ENCODE measurements around the gene MPG. TPM values are rescaled to one million over a fixed set of nuclear protein-coding genes. Genes with fewer than 3 reads are reported as not detected.

Gene MPG
- total RNA-seq, 1 experiment from 2014 or later: 60.0 TPM

GRCh38 chr16:59440-60059 lies 18.5 kb upstream of the MPG start:
- DNase-seq (ENCODE audit: low spot score) (no peak), ATAC-seq (no peak)
- no peaks in the 10 kb centered on the region for H3K9me3 Mint-ChIP-seq
- no peak overlapping the region for H3K4me3 Mint-ChIP-seq
- H3K4me1 Mint-ChIP-seq: no peaks in the 10 kb centered on the region
- ChIA-PET POLR2A (no interaction called here), CTCF (interaction anchor here (16.9 kb wide), 1 partner anchor 34 kb away, joined by 493 read pairs; no protein-coding TSS in a partner anchor)
- TF ChIP-seq, protein P1, sequence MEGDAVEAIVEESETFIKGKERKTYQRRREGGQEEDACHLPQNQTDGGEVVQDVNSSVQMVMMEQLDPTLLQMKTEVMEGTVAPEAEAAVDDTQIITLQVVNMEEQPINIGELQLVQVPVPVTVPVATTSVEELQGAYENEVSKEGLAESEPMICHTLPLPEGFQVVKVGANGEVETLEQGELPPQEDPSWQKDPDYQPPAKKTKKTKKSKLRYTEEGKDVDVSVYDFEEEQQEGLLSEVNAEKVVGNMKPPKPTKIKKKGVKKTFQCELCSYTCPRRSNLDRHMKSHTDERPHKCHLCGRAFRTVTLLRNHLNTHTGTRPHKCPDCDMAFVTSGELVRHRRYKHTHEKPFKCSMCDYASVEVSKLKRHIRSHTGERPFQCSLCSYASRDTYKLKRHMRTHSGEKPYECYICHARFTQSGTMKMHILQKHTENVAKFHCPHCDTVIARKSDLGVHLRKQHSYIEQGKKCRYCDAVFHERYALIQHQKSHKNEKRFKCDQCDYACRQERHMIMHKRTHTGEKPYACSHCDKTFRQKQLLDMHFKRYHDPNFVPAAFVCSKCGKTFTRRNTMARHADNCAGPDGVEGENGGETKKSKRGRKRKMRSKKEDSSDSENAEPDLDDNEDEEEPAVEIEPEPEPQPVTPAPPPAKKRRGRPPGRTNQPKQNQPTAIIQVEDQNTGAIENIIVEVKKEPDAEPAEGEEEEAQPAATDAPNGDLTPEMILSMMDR (IDR thresholded peaks at IDR 0.05): no peak
- TF ChIP-seq KAT7 (CRISPR knock-in tag; IDR thresholded peaks at IDR 0.05; ENCODE audit: borderline replicate concordance) (no peak), MYBL2 (CRISPR knock-in tag; IDR thresholded peaks at IDR 0.05) (no peak), AFF4 (CRISPR knock-in tag; IDR thresholded peaks at IDR 0.05; ENCODE audit: borderline replicate concordance) (no peak), ZNF423 (CRISPR knock-in tag; IDR thresholded peaks at IDR 0.05) (no peak), GABPB1 (CRISPR knock-in tag; IDR thresholded peaks at IDR 0.05) (no peak), ESRRA (CRISPR knock-in tag; IDR thresholded peaks at IDR 0.05; ENCODE audit: borderline replicate concordance) (no peak), EMX1 (CRISPR knock-in tag; IDR thresholded peaks at IDR 0.05) (no peak), ETV6 (CRISPR knock-in tag; IDR thresholded peaks at IDR 0.05) (no peak)
- TF ChIP-seq, protein P2, sequence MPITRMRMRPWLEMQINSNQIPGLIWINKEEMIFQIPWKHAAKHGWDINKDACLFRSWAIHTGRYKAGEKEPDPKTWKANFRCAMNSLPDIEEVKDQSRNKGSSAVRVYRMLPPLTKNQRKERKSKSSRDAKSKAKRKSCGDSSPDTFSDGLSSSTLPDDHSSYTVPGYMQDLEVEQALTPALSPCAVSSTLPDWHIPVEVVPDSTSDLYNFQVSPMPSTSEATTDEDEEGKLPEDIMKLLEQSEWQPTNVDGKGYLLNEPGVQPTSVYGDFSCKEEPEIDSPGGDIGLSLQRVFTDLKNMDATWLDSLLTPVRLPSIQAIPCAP (CRISPR knock-in tag; IDR thresholded peaks at IDR 0.05): no peak
- TF ChIP-seq, protein P3, sequence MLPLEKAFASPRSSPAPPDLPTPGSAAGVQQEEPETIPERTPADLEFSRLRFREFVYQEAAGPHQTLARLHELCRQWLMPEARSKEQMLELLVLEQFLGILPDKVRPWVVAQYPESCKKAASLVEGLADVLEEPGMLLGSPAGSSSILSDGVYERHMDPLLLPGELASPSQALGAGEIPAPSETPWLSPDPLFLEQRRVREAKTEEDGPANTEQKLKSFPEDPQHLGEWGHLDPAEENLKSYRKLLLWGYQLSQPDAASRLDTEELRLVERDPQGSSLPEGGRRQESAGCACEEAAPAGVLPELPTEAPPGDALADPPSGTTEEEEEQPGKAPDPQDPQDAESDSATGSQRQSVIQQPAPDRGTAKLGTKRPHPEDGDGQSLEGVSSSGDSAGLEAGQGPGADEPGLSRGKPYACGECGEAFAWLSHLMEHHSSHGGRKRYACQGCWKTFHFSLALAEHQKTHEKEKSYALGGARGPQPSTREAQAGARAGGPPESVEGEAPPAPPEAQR (CRISPR knock-in tag; IDR thresholded peaks at IDR 0.05): no peak
- H3K36me3 Mint-ChIP-seq: peaks cover 51% of the 10 kb centered on the region
- no peak overlapping the region for H3K27ac Mint-ChIP-seq
- H3K27me3 Mint-ChIP-seq (ENCODE audit: low read depth): no peaks in the 10 kb centered on the region

GRCh38 chr16:60166-60565 lies 17.9 kb upstream of the MPG start:
- no peak overlapping the region for H3K27ac Mint-ChIP-seq
- TF ChIP-seq STAT6 (CRISPR knock-in tag; conservative IDR thresholded peaks at IDR 0.05; ENCODE audit: low read depth) (no peak), FOXP1 (CRISPR knock-in tag; IDR thresholded peaks at IDR 0.05; ENCODE audit: borderline replicate concordance) (no peak), HMGA2 (CRISPR knock-in tag; IDR thresholded peaks at IDR 0.05) (no peak), GTF2I (CRISPR knock-in tag; conservative IDR thresholded peaks at IDR 0.05) (no peak), GRHL2 (CRISPR knock-in tag; IDR thresholded peaks at IDR 0.05; ENCODE audit: insufficient replicate concordance, severe bottlenecking) (no peak), CDX4 (CRISPR knock-in tag; IDR thresholded peaks at IDR 0.05; ENCODE audit: borderline replicate concordance) (no peak), MXD4 (CRISPR knock-in tag; IDR thresholded peaks at IDR 0.05; ENCODE audit: borderline replicate concordance) (no peak), ZNF416 (CRISPR knock-in tag; IDR thresholded peaks at IDR 0.05) (no peak), SMAD4 (CRISPR knock-in tag; IDR thresholded peaks at IDR 0.05) (no peak), TP53 (CRISPR knock-in tag; IDR thresholded peaks at IDR 0.05) (no peak), PRRX2 (CRISPR knock-in tag; IDR thresholded peaks at IDR 0.05) (no peak)
- no peak for DNase-seq (ENCODE audit: low spot score)
- no peak for ATAC-seq
- ChIA-PET CTCF (interaction anchor here (1.5 to 16.9 kb wide), 2 partner anchors 34 to 303 kb away, joined by 4 to 493 read pairs; no protein-coding TSS in a partner anchor), POLR2A (no interaction called here)
- H3K27me3 Mint-ChIP-seq (ENCODE audit: low read depth): no peaks in the 10 kb centered on the region
- no peaks in the 10 kb centered on the region for H3K9me3 Mint-ChIP-seq
- peaks cover 51% of the 10 kb centered on the region for H3K36me3 Mint-ChIP-seq
- no peak overlapping the region for H3K4me3 Mint-ChIP-seq
- H3K4me1 Mint-ChIP-seq: no peaks in the 10 kb centered on the region

Data from WTC11 (cell line).